HCT116 (cell line): ENCODE measurements around the gene GPR75. TPM values are rescaled to one million over a fixed set of nuclear protein-coding genes. Genes with fewer than 3 reads are reported as not detected.

Source experiments
- ATAC-seq: fragments of 200-7000 bp; cut with Tn5 transposase; 2 replicates; pipeline ENCODE4 v1.9.1; 2020; ENCODE audit warnings: mild to moderate bottlenecking, moderate library complexity
- BruUV-seq: library from RNA; stranded (reverse); fragments of 400-500 nt; replicated peaks from 2 replicates; lab custom pipeline; 2021; lab: Mats Ljungman, UMichigan
- CTCF ChIA-PET: fragments of 300-600 bp; sonication (Branson Sonifier 250); formaldehyde crosslinking; loops from one replicate; lab custom pipeline; 2021; ENCODE audit warnings: antibody characterized with exemption; lab: Charles Lee
- POLR2A ChIA-PET: fragments of 300-600, 350-600 bp; sonication (Branson Sonifier 250); formaldehyde crosslinking; loops from one replicate; lab custom pipeline; 2021; ENCODE audit warnings: antibody characterized with exemption; lab: Charles Lee
- RAD21 ChIA-PET, 2 experiments: fragments of 300-600 bp; sonication (Branson Sonifier 250); formaldehyde crosslinking; loops; one replicate each; lab custom pipeline; 2023; ENCODE audit warnings: low total read pairs in 2 of 2; ENCODE audit not compliant: uncharacterized antibody in 2 of 2, unreplicated experiment in 2 of 2, low non-redundant PET in 1 of 2; lab: Charles Lee
- DNase-seq: peaks from one replicate; pipeline ENCODE4 v3.0.0-alpha.2; 2010; ENCODE audit warnings: low read depth, low spot score
- H2AFZ ChIP-seq: fragments of 200-600 bp; shearing (Covaris generic), sonication (generic); 2 replicates; pipeline ENCODE4 v1.6.1; 2017; ENCODE audit warnings: low read depth, mixed run types, mixed read lengths, antibody characterized with exemption, low read length; ENCODE audit not compliant: poor library complexity, severe bottlenecking
- H3K27ac ChIP-seq: 2 replicates; pipeline ENCODE4 v1.5.1; 2012; ENCODE audit warnings: low read depth, low read length
- H3K27me3 ChIP-seq: fragments of 200-600 bp; sonication (generic); 2 replicates; pipeline ENCODE4 v1.6.1; 2016; ENCODE audit warnings: mixed run types, low read length, mixed read lengths; ENCODE audit not compliant: insufficient read depth
- H3K36me3 ChIP-seq, 2 experiments: fragments of 200-500 bp in 1 of 2; fragments of 200-600 bp in 1 of 2; sonication (Bioruptor generic) in 1 of 2; sonication (generic) in 1 of 2; 2 replicates each; pipeline versions ENCODE4 v1.5.1 to v1.6.1; 2014 to 2016; ENCODE audit warnings: low read length in 2 of 2, inconsistent platforms in 1 of 2, mixed read lengths in 1 of 2, mixed run types in 1 of 2; ENCODE audit not compliant: insufficient read depth in 2 of 2, control insufficient read depth in 1 of 2
- H3K4me1 ChIP-seq, 2 experiments: fragments of 200-600 bp in 1 of 2; sonication (generic) in 1 of 2; 2 replicates each; pipeline versions ENCODE4 v1.5.1 to v1.6.1; 2012 to 2017; ENCODE audit warnings: low read length in 2 of 2, inconsistent platforms in 1 of 2, mild to moderate bottlenecking in 1 of 2, mixed read lengths in 1 of 2, mixed run types in 1 of 2, moderate library complexity in 1 of 2; ENCODE audit not compliant: insufficient read depth in 2 of 2, control insufficient read depth in 1 of 2
- H3K4me2 ChIP-seq: fragments of 200-600 bp; sonication (generic); 2 replicates; pipeline ENCODE4 v1.6.1; 2017; ENCODE audit warnings: mixed run types, low read length, mixed read lengths
- H3K4me3 ChIP-seq, 2 experiments: fragments of 200-600 bp in 1 of 2; sonication (generic) in 1 of 2; replicated peaks in 1 of 2; 2 replicates each; pipeline ENCODE4 v1.5.1; 2011 to 2016; ENCODE audit warnings: low read length in 2 of 2, control low read depth in 1 of 2, low read depth in 1 of 2, mild to moderate bottlenecking in 1 of 2, mixed read lengths in 1 of 2, mixed run types in 1 of 2
- H3K79me2 ChIP-seq: fragments of 200-600 bp; sonication (generic); 2 replicates; pipeline ENCODE4 v1.6.1; 2017; ENCODE audit warnings: mild to moderate bottlenecking, mixed run types, low read length, moderate library complexity, mixed read lengths; ENCODE audit not compliant: insufficient read depth
- H3K9ac ChIP-seq: fragments of 200-600 bp; sonication (generic); 2 replicates; pipeline ENCODE4 v1.6.1; 2016; ENCODE audit warnings: low read length, mixed read lengths
- H3K9me2 ChIP-seq: fragments of 200-600 bp; sonication (generic), shearing (Covaris generic); 2 replicates; pipeline ENCODE4 v1.6.1; 2017; ENCODE audit warnings: mixed run types, mild to moderate bottlenecking, moderate library complexity; ENCODE audit not compliant: insufficient read depth
- H3K9me3 ChIP-seq, 2 experiments: fragments of 200-500 bp in 1 of 2; fragments of 200-600 bp in 1 of 2; sonication (Bioruptor generic) in 1 of 2; sonication (generic) in 1 of 2; 2 replicates each; pipeline ENCODE4 v1.6.1; 2014 to 2017; ENCODE audit warnings: low read length in 2 of 2, mixed read lengths in 2 of 2, inconsistent platforms in 1 of 2, low read depth in 1 of 2, mild to moderate bottlenecking in 1 of 2, mixed run types in 1 of 2, moderate library complexity in 1 of 2; ENCODE audit not compliant: control insufficient read depth in 1 of 2, insufficient read depth in 1 of 2
- H4K20me1 ChIP-seq: fragments of 200-600 bp; sonication (generic), shearing (Covaris generic); 2 replicates; pipeline ENCODE4 v1.6.1; 2017; ENCODE audit warnings: mixed run types, mild to moderate bottlenecking, moderate library complexity; ENCODE audit not compliant: insufficient read depth
- CBX3 ChIP-seq: IDR thresholded peaks from 2 replicates; pipeline ENCODE4 v1.6.1; 2012; ENCODE audit warnings: low read depth
- EGR1 ChIP-seq: IDR thresholded peaks from 2 replicates; pipeline ENCODE4 v1.6.1; 2012; ENCODE audit warnings: low read depth
- ELF1 ChIP-seq: IDR thresholded peaks from 2 replicates; pipeline ENCODE4 v1.6.1; 2012; ENCODE audit warnings: low read depth, borderline replicate concordance
- EZH2 ChIP-seq: fragments of 200-600 bp; sonication (generic); IDR thresholded peaks from 2 replicates; pipeline ENCODE4 v1.6.1; 2017; ENCODE audit warnings: antibody characterized with exemption, mixed run types
- EZH2phosphoT487 ChIP-seq: fragments of 200-600 bp; IDR thresholded peaks from 2 replicates; pipeline ENCODE4 v1.6.1; 2018; ENCODE audit warnings: antibody characterized with exemption, borderline replicate concordance
- POLR2AphosphoS5 ChIP-seq: IDR thresholded peaks from 2 replicates; pipeline ENCODE4 v1.6.1; 2011; ENCODE audit warnings: mild to moderate bottlenecking, low read depth, low read length, moderate library complexity
- RAD21 ChIP-seq: IDR thresholded peaks from 2 replicates; pipeline ENCODE4 v1.6.1; 2012; ENCODE audit warnings: low read depth, mild to moderate bottlenecking
- SIN3A ChIP-seq: IDR thresholded peaks from 2 replicates; pipeline ENCODE4 v1.6.1; 2012; ENCODE audit warnings: low read depth
- SP1 ChIP-seq: IDR thresholded peaks from 2 replicates; pipeline ENCODE4 v1.6.1; 2012; ENCODE audit warnings: low read depth
- SRF ChIP-seq: IDR thresholded peaks from 2 replicates; pipeline ENCODE4 v1.6.1; 2012; ENCODE audit warnings: low read depth
- TCF7L2 ChIP-seq: IDR thresholded peaks from 2 replicates; pipeline ENCODE4 v1.7.0; 2011; ENCODE audit warnings: borderline replicate concordance, inconsistent platforms; ENCODE audit not compliant: insufficient read depth, insufficient read length; ENCODE audit errors: extremely low read depth
- YY1 ChIP-seq: IDR thresholded peaks from 2 replicates; pipeline ENCODE4 v1.6.1; 2011; ENCODE audit warnings: low read length, low read depth, moderate library complexity, mild to moderate bottlenecking; ENCODE audit not compliant: insufficient replicate concordance; ENCODE audit errors: extremely low read depth
- ZFX ChIP-seq: fragments of 450-650 bp; IDR thresholded peaks from 2 replicates; pipeline ENCODE4 v1.6.1; 2017
- ZNF274 ChIP-seq: fragments of 200-500 bp; sonication (Bioruptor generic); IDR thresholded peaks from 2 replicates; pipeline ENCODE4 v1.6.1; 2014; ENCODE audit warnings: mild to moderate bottlenecking, low read depth, low read length, inconsistent platforms
- intact Hi-C: fragments of 100-400 bp; cut with micrococcal nuclease; formaldehyde crosslinking; loops from 2 replicates; pipeline ENCODE4 v1.10.0; 2022
- total RNA-seq: library from RNA; stranded (reverse); gene quantifications from one replicate; pipeline ENCODE4 v1.2.1, GENCODE V29; 2021; ENCODE audit not compliant: unreplicated experiment
- TF ChIP-seq, protein P1 (sequence below): IDR thresholded peaks from 2 replicates; pipeline ENCODE4 v1.6.1; 2012
- TF ChIP-seq, protein P2 (sequence below), 3 experiments: fragments of 200-600 bp in 1 of 3; sonication (generic) in 1 of 3; IDR thresholded peaks in 2 of 3; conservative IDR thresholded peaks in 1 of 3; 2 replicates each; pipeline ENCODE4 v1.5.1; 2012 to 2017; ENCODE audit warnings: low read depth in 2 of 3, low read length in 2 of 3, antibody characterized with exemption in 1 of 3, borderline replicate concordance in 1 of 3, control low read depth in 1 of 3, mild to moderate bottlenecking in 1 of 3, mixed read lengths in 1 of 3, mixed run types in 1 of 3, moderate library complexity in 1 of 3; ENCODE audit not compliant: insufficient read depth in 1 of 3
- TF ChIP-seq, protein P3 (sequence below): IDR thresholded peaks from 2 replicates; pipeline ENCODE4 v1.6.1; 2011; ENCODE audit warnings: mild to moderate bottlenecking, low read length, moderate library complexity; ENCODE audit not compliant: insufficient replicate concordance; ENCODE audit errors: extremely low read depth
- TF ChIP-seq, protein P4 (sequence below): IDR thresholded peaks from 2 replicates; pipeline ENCODE4 v1.6.1; 2012

Gene GPR75
- total RNA-seq, 1 experiment from 2014 or later = 1.2 TPM

DNA sequence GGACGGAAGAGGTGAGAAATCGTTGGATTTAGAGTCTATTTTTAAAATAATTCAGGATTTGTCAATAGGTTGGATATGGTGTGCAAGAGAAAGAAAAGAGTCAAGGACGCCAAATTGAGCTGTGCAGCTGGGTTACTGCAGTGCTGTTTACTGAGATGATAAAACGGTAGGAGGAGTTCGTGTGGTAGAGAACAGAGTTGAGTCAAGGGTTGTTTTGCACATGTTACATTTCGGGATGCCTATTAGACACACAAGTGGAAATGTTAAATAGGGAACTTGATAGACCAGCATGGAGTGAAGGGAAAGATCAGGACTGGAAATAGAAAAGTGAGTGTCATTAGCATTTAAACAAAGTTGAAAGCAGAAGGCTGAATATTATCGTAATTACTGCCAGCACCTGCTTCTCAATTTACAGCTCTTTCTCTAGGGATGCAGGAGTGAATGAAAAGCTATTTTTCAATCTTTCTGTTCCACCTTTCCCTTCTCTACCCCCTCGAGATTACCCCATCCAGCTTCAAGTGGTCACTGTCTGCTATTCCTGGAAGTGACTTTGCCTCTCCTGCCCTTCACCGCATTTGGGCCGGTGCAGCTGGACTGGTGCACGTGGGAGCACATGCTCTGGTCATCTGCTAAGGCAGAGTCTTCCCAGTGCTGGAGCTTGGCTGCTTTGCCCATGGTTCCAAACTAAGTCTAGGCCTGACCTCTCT is 30.3 kb downstream of the GPR75 start:
- BruUV-seq = no TSS peak
- no peak for ATAC-seq
- H3K4me3 ChIP-seq = no peak overlapping the region

More for the DNA sequence above, 30.3 kb downstream of the GPR75 start:
- DNase-seq = no peak
- TF ChIP-seq EGR1 (no peak), CBX3 (no peak), SIN3A (no peak), POLR2AphosphoS5 (no peak), TCF7L2 (no peak), YY1 (no peak), EZH2 (no peak), ELF1 (no peak), RAD21 (no peak), SRF (no peak), ZFX (no peak), ZNF274 (no peak), SP1 (no peak), EZH2phosphoT487 (no peak)
- TF ChIP-seq, protein P1, sequence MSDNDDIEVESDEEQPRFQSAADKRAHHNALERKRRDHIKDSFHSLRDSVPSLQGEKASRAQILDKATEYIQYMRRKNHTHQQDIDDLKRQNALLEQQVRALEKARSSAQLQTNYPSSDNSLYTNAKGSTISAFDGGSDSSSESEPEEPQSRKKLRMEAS = no peak
- TF ChIP-seq, protein P2, sequence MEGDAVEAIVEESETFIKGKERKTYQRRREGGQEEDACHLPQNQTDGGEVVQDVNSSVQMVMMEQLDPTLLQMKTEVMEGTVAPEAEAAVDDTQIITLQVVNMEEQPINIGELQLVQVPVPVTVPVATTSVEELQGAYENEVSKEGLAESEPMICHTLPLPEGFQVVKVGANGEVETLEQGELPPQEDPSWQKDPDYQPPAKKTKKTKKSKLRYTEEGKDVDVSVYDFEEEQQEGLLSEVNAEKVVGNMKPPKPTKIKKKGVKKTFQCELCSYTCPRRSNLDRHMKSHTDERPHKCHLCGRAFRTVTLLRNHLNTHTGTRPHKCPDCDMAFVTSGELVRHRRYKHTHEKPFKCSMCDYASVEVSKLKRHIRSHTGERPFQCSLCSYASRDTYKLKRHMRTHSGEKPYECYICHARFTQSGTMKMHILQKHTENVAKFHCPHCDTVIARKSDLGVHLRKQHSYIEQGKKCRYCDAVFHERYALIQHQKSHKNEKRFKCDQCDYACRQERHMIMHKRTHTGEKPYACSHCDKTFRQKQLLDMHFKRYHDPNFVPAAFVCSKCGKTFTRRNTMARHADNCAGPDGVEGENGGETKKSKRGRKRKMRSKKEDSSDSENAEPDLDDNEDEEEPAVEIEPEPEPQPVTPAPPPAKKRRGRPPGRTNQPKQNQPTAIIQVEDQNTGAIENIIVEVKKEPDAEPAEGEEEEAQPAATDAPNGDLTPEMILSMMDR (IDR thresholded peaks at IDR 0.05 in 2 of 3, conservative IDR thresholded peaks at IDR 0.05 in 1 of 3; ENCODE audit: borderline replicate concordance in 1 of 3, insufficient read depth in 1 of 3, low read depth in 2 of 3, low read length in 2 of 3) = no peak
- TF ChIP-seq, protein P3, sequence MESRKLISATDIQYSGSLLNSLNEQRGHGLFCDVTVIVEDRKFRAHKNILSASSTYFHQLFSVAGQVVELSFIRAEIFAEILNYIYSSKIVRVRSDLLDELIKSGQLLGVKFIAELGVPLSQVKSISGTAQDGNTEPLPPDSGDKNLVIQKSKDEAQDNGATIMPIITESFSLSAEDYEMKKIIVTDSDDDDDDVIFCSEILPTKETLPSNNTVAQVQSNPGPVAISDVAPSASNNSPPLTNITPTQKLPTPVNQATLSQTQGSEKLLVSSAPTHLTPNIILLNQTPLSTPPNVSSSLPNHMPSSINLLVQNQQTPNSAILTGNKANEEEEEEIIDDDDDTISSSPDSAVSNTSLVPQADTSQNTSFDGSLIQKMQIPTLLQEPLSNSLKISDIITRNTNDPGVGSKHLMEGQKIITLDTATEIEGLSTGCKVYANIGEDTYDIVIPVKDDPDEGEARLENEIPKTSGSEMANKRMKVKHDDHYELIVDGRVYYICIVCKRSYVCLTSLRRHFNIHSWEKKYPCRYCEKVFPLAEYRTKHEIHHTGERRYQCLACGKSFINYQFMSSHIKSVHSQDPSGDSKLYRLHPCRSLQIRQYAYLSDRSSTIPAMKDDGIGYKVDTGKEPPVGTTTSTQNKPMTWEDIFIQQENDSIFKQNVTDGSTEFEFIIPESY = no peak
- TF ChIP-seq, protein P4, sequence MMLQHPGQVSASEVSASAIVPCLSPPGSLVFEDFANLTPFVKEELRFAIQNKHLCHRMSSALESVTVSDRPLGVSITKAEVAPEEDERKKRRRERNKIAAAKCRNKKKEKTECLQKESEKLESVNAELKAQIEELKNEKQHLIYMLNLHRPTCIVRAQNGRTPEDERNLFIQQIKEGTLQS = no peak
- Histone ChIP-seq H3K9ac (no peak overlapping the region), H3K27ac (no peak overlapping the region), H3K4me1 (no peaks in the 10 kb centered on the region), H4K20me1 (no peaks in the 10 kb centered on the region), H3K79me2 (no peaks in the 10 kb centered on the region), H3K4me2 (no peak overlapping the region), H3K27me3 (no peaks in the 10 kb centered on the region), H3K9me3 (no peaks in the 10 kb centered on the region), H2AFZ (no peak overlapping the region), H3K36me3 (no peaks in the 10 kb centered on the region), H3K9me2 (no peaks in the 10 kb centered on the region)
- ChIA-PET POLR2A (interaction anchor here (0.7 kb wide), 1 partner anchor 39 kb away, joined by 3 read pairs; no protein-coding TSS in a partner anchor), RAD21 (no interaction called here), CTCF (no interaction called here)
- intact Hi-C loops = no loop called here
